ENCODE results near the gene TRPM3.

- no peak for TF ChIP-seq EP300 (IDR thresholded peaks at IDR 0.05)
- no peak for TF ChIP-seq POLR2AphosphoS5 (IDR thresholded peaks at IDR 0.05)
- TF ChIP-seq CTCF (IDR thresholded peaks at IDR 0.05) = no peak
Observed at GRCh38 chr9:70795841-70796240, 325.6 kb downstream of the TRPM3 start.
